Naive thymus-derived CD4-positive, alpha-beta T cell (primary cell): ENCODE results near the gene CD86. TPM values are rescaled to one million over a fixed set of nuclear protein-coding genes. Genes with fewer than 3 reads are reported as not detected.

Source experiments
- polyA plus RNA-seq, 2 donors: library from polyadenylated mRNA; unstranded; fragments of 300-500 nt; fragmentation: Illumina TruSeq; gene quantifications; one replicate each; pipeline ENCODE4 v1.2.3, GENCODE V29; 2021
- total RNA-seq, 6 experiments: library from RNA in 5 of 6; stranded (reverse) in 5 of 6; gene quantifications; 1 replicate in 5 of 6; 2 replicates in 1 of 6; pipeline ENCODE4 v1.2.3 and lab custom pipeline; 2021 to 2026

The CD86 gene
- total and polyA plus RNA-seq, 7 experiments from 2014 or later, result 0.07 to 24.0 (median 1.4) TPM

Other genes starting within 250 kb of the CD86 start
- 10 to 100 TPM; 32.6 to 45.6 (median 35.8) TPM for gene IQCB1, start 220.3 kb upstream of the CD86 start, total RNA-seq
- 10 to 100 TPM; 20.3 to 21.5 TPM for gene IQCB1, start 220.3 kb upstream of the CD86 start, polyA plus RNA-seq
- 10 to 100 TPM in 2 of 5 experiments, 1 to 10 TPM in 3; 6.4 to 16.1 (median 7.5) TPM for gene EAF2, start 220.2 kb upstream of the CD86 start, total RNA-seq
- gene EAF2, start 220.2 kb upstream of the CD86 start, polyA plus RNA-seq, result 10 to 100 TPM; 13.6 to 16.6 TPM
- 1 to 10 TPM; 1.6 to 6.8 (median 3.8) TPM for gene SLC15A2, start 161.0 kb upstream of the CD86 start, total RNA-seq
- gene SLC15A2, start 161.0 kb upstream of the CD86 start, polyA plus RNA-seq, result under 1 TPM in 1 of 2 donors, not detected in 1; 0.46 TPM
- under 1 TPM in 2 of 5 experiments, not detected in 3; 0.19 to 0.31 TPM for gene ILDR1, start 33.1 kb upstream of the CD86 start, total RNA-seq
- gene ILDR1, start 33.1 kb upstream of the CD86 start, polyA plus RNA-seq, result not detected
- under 1 TPM in 2 of 5 experiments, not detected in 3; 0.02 TPM for gene CASR, start 128.3 kb downstream of the CD86 start, total RNA-seq
- gene CASR, start 128.3 kb downstream of the CD86 start, polyA plus RNA-seq, result not detected